ENCODE data around the gene TEAD2.

The TEAD2 gene

DNA sequence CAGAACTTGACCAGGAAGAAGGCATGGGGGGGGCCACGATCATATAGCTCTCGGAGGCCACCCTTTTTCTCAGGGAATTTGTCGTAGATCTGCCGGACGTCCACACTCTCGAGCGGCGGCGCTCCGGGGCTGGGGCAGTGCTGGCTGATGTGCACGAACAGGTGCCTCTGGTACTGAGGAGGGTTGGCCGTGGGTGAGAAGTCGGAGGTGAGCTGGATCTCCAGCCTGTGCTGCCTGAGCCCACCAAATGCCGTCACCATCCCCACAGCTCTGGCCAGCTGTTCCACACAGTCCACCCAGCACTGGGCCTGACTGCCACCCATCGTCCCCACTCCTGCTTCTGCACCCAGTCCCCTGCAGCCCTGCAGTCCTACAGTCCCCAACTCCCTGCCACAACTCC is 15.0 kb downstream of the TEAD2 start:
- TF ChIP-seq EGR1 (IDR thresholded peaks at IDR 0.05) (no peak), CREB1 (IDR thresholded peaks at IDR 0.05; ENCODE audit: low read depth) (no peak), TAF1 (IDR thresholded peaks at IDR 0.05; ENCODE audit: low read depth) (no peak), ZBTB7A (IDR thresholded peaks at IDR 0.05; ENCODE audit: low read depth) (no peak), FOXM1 (IDR thresholded peaks at IDR 0.05; ENCODE audit: borderline replicate concordance, low read depth) (no peak), TEAD4 (IDR thresholded peaks at IDR 0.05) (no peak), RAD21 (IDR thresholded peaks at IDR 0.05; ENCODE audit: low read depth) (no peak), YY1 (IDR thresholded peaks at IDR 0.05; ENCODE audit: low read depth) (no peak), TCF12 (IDR thresholded peaks at IDR 0.05; ENCODE audit: low read depth) (no peak)
- TF ChIP-seq, protein P1, sequence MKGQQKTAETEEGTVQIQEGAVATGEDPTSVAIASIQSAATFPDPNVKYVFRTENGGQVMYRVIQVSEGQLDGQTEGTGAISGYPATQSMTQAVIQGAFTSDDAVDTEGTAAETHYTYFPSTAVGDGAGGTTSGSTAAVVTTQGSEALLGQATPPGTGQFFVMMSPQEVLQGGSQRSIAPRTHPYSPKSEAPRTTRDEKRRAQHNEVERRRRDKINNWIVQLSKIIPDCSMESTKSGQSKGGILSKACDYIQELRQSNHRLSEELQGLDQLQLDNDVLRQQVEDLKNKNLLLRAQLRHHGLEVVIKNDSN (IDR thresholded peaks at IDR 0.05), result no peak

DNA sequence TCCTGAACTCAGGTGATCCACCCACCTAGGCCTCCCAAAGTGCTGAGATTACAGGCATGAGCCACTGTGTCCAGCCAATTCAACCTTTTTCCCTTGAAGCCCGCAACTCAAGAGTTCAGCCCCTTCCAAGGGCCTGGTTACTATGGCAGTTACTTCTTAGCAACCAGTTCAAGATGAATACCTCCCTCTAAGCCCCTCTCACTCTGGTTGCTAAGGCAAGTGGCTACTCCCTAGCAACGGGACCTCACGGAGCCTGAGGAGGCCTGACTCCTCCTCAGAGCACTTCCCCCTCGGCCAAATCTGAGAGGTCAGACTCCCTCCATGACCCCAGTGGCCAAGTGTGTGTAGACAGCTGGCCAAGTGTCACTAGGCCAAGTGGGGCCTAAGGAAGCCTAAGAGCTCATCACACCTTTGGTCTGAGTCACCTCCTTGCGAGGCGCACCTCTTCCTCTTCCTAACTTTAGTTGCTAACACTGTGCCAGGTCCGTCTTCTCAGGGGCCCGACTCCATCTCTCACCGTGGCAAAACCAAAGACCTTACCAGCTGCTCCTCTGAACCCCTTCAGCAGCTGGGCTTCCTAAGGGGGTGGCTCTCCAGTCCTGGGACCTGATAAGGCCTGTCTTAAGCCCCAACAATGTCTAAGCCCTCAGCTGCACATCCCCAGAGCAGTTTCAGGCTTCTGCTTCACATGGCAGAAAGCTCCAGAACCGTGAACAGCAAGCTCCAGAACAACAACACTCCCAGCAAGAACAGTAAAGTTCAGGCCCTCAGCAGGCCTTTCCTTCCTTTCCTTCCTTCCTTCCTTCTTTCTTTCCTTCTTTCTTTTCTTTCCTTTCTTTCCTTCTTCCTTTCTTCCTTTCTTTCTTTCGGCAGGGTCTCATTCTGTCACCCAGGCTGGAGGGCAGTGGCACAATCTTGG is 17.5 kb downstream of the TEAD2 start:
- no peak for TF ChIP-seq YY1 (IDR thresholded peaks at IDR 0.05; ENCODE audit: low read depth)
- TF ChIP-seq EP300 (IDR thresholded peaks at IDR 0.05; ENCODE audit: borderline replicate concordance), result no peak
- no peak for TF ChIP-seq CREB1 (IDR thresholded peaks at IDR 0.05; ENCODE audit: low read depth)

DNA sequence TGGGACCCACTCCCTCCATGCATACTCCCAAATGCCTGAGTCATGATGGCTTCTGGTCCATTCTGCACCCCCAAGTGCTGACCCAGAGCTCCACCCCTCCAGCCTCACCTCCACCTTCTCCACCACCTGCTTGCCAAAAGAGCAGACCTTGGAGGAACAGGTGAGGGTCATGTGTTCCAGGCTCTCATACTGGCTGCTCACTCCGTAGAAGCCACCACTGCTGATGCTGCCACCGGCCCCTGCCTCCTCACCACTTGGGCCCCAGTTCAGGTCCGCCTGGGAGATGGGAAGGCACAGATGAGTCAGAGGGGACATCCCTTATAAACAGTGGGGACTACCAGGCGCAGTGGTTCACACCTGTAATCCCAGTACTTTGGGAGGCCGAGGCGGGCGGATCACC is 19.1 kb downstream of the TEAD2 start:
- no peak for TF ChIP-seq RAD21 (IDR thresholded peaks at IDR 0.05; ENCODE audit: low read depth)
- TF ChIP-seq EP300 (IDR thresholded peaks at IDR 0.05; ENCODE audit: borderline replicate concordance), result no peak
- no peak for TF ChIP-seq TEAD4 (IDR thresholded peaks at IDR 0.05)
- TF ChIP-seq CREB1 (IDR thresholded peaks at IDR 0.05; ENCODE audit: low read depth), result no peak
- no peak for TF ChIP-seq YY1 (IDR thresholded peaks at IDR 0.05; ENCODE audit: low read depth)
- TF ChIP-seq, protein P1 (IDR thresholded peaks at IDR 0.05), result no peak
- TF ChIP-seq NFIC (IDR thresholded peaks at IDR 0.05), result no peak
- TF ChIP-seq, protein P2, sequence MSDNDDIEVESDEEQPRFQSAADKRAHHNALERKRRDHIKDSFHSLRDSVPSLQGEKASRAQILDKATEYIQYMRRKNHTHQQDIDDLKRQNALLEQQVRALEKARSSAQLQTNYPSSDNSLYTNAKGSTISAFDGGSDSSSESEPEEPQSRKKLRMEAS (IDR thresholded peaks at IDR 0.05), result no peak
- no peak for TF ChIP-seq EGR1 (IDR thresholded peaks at IDR 0.05)
- TF ChIP-seq TCF12 (IDR thresholded peaks at IDR 0.05; ENCODE audit: low read depth), result no peak

DNA sequence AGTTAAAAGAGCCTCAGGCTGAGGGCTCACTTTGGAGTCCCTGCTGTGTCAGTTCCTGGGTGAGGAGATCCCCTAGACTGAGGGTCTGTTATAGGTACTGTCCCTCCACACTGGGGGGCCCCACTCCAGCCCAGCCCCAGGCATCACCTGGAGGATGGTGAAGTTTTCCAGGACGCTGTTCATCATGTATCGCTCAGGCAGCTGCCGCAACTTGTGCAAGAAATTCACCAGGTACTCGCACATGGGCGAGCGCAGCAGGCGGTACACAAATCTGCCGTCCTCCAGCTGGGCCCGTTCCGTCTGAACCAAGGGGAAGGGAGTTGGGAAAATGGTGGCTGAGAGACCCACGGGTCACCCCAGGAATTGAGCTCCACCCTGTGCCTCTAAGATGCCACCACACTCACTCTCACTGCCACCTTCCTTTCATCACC is 19.9 kb downstream of the TEAD2 start:
- TF ChIP-seq CEBPB (IDR thresholded peaks at IDR 0.05) (no peak), TAF1 (IDR thresholded peaks at IDR 0.05; ENCODE audit: low read depth) (no peak), ZBTB7A (IDR thresholded peaks at IDR 0.05; ENCODE audit: low read depth) (no peak), YY1 (IDR thresholded peaks at IDR 0.05; ENCODE audit: low read depth) (no peak), FOXM1 (IDR thresholded peaks at IDR 0.05; ENCODE audit: borderline replicate concordance, low read depth) (no peak), NFIC (IDR thresholded peaks at IDR 0.05) (no peak), TEAD4 (IDR thresholded peaks at IDR 0.05) (no peak), TCF12 (IDR thresholded peaks at IDR 0.05; ENCODE audit: low read depth) (no peak), CREB1 (IDR thresholded peaks at IDR 0.05; ENCODE audit: low read depth) (no peak), EGR1 (IDR thresholded peaks at IDR 0.05) (no peak), RAD21 (IDR thresholded peaks at IDR 0.05; ENCODE audit: low read depth) (no peak), EP300 (IDR thresholded peaks at IDR 0.05; ENCODE audit: borderline replicate concordance) (no peak)
- TF ChIP-seq, protein P3, sequence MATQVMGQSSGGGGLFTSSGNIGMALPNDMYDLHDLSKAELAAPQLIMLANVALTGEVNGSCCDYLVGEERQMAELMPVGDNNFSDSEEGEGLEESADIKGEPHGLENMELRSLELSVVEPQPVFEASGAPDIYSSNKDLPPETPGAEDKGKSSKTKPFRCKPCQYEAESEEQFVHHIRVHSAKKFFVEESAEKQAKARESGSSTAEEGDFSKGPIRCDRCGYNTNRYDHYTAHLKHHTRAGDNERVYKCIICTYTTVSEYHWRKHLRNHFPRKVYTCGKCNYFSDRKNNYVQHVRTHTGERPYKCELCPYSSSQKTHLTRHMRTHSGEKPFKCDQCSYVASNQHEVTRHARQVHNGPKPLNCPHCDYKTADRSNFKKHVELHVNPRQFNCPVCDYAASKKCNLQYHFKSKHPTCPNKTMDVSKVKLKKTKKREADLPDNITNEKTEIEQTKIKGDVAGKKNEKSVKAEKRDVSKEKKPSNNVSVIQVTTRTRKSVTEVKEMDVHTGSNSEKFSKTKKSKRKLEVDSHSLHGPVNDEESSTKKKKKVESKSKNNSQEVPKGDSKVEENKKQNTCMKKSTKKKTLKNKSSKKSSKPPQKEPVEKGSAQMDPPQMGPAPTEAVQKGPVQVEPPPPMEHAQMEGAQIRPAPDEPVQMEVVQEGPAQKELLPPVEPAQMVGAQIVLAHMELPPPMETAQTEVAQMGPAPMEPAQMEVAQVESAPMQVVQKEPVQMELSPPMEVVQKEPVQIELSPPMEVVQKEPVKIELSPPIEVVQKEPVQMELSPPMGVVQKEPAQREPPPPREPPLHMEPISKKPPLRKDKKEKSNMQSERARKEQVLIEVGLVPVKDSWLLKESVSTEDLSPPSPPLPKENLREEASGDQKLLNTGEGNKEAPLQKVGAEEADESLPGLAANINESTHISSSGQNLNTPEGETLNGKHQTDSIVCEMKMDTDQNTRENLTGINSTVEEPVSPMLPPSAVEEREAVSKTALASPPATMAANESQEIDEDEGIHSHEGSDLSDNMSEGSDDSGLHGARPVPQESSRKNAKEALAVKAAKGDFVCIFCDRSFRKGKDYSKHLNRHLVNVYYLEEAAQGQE (IDR thresholded peaks at IDR 0.05; ENCODE audit: low read depth), result no peak
- TF ChIP-seq, protein P1 (IDR thresholded peaks at IDR 0.05), result no peak

DNA sequence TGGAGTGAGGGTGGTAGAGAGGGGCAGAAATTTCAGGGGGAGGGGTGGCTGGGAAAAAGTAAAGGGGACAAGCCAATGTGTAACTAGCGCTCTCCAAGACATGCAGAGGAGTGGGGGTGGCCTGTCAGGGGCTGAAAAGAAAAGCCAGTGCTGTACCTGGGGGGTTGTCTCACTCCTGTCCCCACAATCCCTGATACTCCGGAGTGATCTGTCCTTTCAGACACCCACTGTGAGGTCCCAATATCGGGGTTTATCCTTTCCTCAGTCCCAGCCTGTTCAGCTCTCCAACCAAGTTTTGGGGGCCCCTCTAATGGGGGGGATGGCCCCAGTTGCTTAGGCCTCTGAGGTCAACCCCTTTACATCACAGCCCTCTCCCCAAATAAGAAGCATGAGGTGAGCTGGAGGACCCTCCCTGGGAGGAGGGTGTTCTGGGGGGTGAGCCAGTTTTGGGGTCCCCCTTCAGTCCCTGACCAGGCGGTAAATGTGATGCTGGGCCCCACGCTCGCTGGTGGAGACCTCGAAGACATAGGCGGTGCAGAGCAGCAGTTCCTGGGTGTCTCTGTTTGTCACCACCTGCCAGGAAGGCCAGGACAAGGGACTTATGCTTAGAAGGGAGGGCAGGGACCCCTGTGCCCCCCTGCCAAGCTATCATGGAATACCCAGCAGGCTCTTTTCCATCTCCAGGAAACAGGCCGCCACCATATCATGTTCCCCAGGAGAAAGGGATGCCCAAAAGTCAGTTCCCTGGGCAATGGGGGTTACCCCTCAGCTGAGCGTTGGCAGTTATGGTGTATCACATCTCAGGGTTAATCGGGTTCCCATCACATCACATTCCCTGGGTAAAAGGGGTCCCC is 21.1 kb downstream of the TEAD2 start:
- TF ChIP-seq, protein P1 (IDR thresholded peaks at IDR 0.05), result no peak
- TF ChIP-seq NFIC (IDR thresholded peaks at IDR 0.05), result no peak
- TF ChIP-seq, protein P3 (IDR thresholded peaks at IDR 0.05; ENCODE audit: low read depth), result no peak
- TF ChIP-seq EP300 (IDR thresholded peaks at IDR 0.05; ENCODE audit: borderline replicate concordance), result no peak
- TF ChIP-seq, protein P2 (IDR thresholded peaks at IDR 0.05), result no peak
- no peak for TF ChIP-seq EGR1 (IDR thresholded peaks at IDR 0.05)
- no peak for TF ChIP-seq TEAD4 (IDR thresholded peaks at IDR 0.05)
- TF ChIP-seq CREB1 (IDR thresholded peaks at IDR 0.05; ENCODE audit: low read depth), result no peak
- no peak for TF ChIP-seq TAF1 (IDR thresholded peaks at IDR 0.05; ENCODE audit: low read depth)
- TF ChIP-seq RAD21 (IDR thresholded peaks at IDR 0.05; ENCODE audit: low read depth), result no peak
- TF ChIP-seq YY1 (IDR thresholded peaks at IDR 0.05; ENCODE audit: low read depth), result no peak
- no peak for TF ChIP-seq ZBTB7A (IDR thresholded peaks at IDR 0.05; ENCODE audit: low read depth)
- no peak for TF ChIP-seq TCF12 (IDR thresholded peaks at IDR 0.05; ENCODE audit: low read depth)
- TF ChIP-seq FOXM1 (IDR thresholded peaks at IDR 0.05; ENCODE audit: borderline replicate concordance, low read depth), result no peak
- TF ChIP-seq CEBPB (IDR thresholded peaks at IDR 0.05), result no peak
